Measurements from ENCODE around the gene TENM3. TPM values are rescaled to one million over a fixed set of nuclear protein-coding genes. Genes with fewer than 3 reads are reported as not detected.
"Not testable (repeated sequence)": the region's sequence is repeated elsewhere in the genome, so short reads cannot be mapped to it uniquely, and the experiment has no call there.

Gene TENM3
- total RNA-seq, 1 experiment from 2014 or later, result not detected

DNA sequence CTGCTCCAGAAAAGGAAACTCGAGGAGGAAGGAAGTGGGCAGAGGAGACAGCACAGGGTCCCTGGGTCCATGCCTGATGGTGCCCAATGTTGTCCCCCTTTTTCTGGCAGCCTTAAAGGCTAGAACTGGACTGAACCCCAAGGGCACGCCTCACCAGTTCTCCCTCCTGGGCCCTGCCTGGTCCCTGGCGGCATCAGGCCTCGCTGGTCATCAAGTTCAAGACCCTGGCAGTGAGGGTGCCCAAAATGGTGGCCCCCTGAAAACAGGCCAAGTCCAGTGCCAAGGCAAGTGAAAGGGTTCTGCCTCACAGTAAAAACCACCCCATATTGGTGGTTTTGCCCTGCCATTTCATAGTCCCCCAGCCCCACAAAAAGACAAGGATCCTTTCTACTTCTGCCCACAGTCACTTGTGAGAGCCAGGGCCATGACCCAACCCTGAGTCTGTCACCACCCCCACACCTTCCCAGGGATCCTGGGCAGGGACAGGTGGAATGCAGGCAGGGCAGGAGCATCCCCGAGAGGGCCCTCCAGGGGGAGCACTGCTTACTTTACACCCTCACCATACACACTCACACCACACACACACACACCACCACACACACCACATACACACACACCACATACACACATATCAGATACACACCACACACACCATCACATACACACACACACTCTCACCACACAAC is 566.4 kb downstream of the TENM3 start:
- Histone ChIP-seq H3K4me1 (replicated peaks; ENCODE audit: insufficient read depth) (no peaks in the 10 kb centered on the region), H3K27ac (no peak overlapping the region), H3K4me2 (no peak overlapping the region), H3F3A (ENCODE audit: insufficient read depth, low read depth) (no peaks in the 10 kb centered on the region), H4K20me1 (ENCODE audit: insufficient read depth) (no peaks in the 10 kb centered on the region), H3K27me3 (ENCODE audit: insufficient read depth, low read depth) (peaks cover 10% of the 10 kb centered on the region; the same call in 1 of the 2 replicates), H3K9me2 (ENCODE audit: insufficient read depth) (no peaks in the 10 kb centered on the region), H3K79me2 (ENCODE audit: low read depth) (no peaks in the 10 kb centered on the region), H2AFZ (no peak overlapping the region), H3K36me3 (ENCODE audit: low read depth) (no peaks in the 10 kb centered on the region), H3K4me3 (no peak overlapping the region), H3K9me3 (ENCODE audit: insufficient read depth, low read depth) (no peaks in the 10 kb centered on the region)
- POLR2A ChIA-PET (ENCODE audit: unreplicated experiment), result no interaction called here
- DNase-seq, result no peak
- TF ChIP-seq, protein P1, sequence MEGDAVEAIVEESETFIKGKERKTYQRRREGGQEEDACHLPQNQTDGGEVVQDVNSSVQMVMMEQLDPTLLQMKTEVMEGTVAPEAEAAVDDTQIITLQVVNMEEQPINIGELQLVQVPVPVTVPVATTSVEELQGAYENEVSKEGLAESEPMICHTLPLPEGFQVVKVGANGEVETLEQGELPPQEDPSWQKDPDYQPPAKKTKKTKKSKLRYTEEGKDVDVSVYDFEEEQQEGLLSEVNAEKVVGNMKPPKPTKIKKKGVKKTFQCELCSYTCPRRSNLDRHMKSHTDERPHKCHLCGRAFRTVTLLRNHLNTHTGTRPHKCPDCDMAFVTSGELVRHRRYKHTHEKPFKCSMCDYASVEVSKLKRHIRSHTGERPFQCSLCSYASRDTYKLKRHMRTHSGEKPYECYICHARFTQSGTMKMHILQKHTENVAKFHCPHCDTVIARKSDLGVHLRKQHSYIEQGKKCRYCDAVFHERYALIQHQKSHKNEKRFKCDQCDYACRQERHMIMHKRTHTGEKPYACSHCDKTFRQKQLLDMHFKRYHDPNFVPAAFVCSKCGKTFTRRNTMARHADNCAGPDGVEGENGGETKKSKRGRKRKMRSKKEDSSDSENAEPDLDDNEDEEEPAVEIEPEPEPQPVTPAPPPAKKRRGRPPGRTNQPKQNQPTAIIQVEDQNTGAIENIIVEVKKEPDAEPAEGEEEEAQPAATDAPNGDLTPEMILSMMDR (conservative IDR thresholded peaks at IDR 0.05), result no peak
- no peak for TF ChIP-seq EZH2 (IDR thresholded peaks at IDR 0.05; ENCODE audit: low read depth)
- BruUV-seq (replicated peaks), result no TSS peak
- CTCF ChIA-PET, result no interaction called here
- intact Hi-C loops (cut with micrococcal nuclease; ENCODE audit: unreplicated experiment), result loop anchor here (10.0 kb wide), 2 partner anchors 1505 to 1665 kb away; no protein-coding TSS in a partner anchor

- TF ChIP-seq, protein P1 (conservative IDR thresholded peaks at IDR 0.05), result no peak
- TF ChIP-seq EZH2 (IDR thresholded peaks at IDR 0.05; ENCODE audit: low read depth), result no peak
- no peaks in the 10 kb centered on the region for H3K79me2 ChIP-seq (ENCODE audit: low read depth)
- no peak overlapping the region for H3K27ac ChIP-seq
- peaks cover 4% of the 10 kb centered on the region; the same call in 1 of the 2 replicates for H3K27me3 ChIP-seq (ENCODE audit: insufficient read depth, low read depth)
- H3K4me3 ChIP-seq, result no peak overlapping the region
- no peaks in the 10 kb centered on the region for H3K4me1 ChIP-seq (replicated peaks; ENCODE audit: insufficient read depth)
- POLR2A ChIA-PET (ENCODE audit: unreplicated experiment), result no interaction called here
- H3K4me2 ChIP-seq, result no peak overlapping the region
- H4K20me1 ChIP-seq (ENCODE audit: insufficient read depth), result no peaks in the 10 kb centered on the region
- H3K36me3 ChIP-seq (ENCODE audit: low read depth), result no peaks in the 10 kb centered on the region
- H3K9me3 ChIP-seq (ENCODE audit: insufficient read depth, low read depth), result no peaks in the 10 kb centered on the region
- no peak for DNase-seq
- intact Hi-C loops (cut with micrococcal nuclease; ENCODE audit: unreplicated experiment), result no loop called here
- H3K9me2 ChIP-seq (ENCODE audit: insufficient read depth), result no peaks in the 10 kb centered on the region
- H3F3A ChIP-seq (ENCODE audit: insufficient read depth, low read depth), result no peaks in the 10 kb centered on the region
- no TSS peak for BruUV-seq (replicated peaks)
- CTCF ChIA-PET, result no interaction called here
- H2AFZ ChIP-seq, result no peak overlapping the region
Measured at GRCh38 chr4:182810103-182810615, 567.0 kb downstream of the TENM3 start.

DNA sequence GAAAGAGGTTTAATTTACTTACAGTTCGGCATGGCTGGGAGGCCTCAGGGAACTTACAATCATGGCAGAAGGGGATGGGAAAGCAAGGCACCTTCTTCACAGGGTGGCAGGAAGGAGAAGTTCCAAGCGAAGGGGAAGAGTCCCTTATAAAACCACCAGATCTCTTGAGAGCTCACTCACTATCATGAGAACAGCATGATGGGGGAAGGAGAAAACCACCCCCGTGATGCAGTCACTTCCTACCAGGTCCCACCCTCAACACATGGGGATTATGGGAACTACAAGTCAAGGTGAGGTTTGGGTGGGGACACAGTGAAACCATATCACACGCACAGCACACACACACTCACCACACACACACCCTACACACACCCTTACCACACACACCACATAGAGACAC is 569.7 kb downstream of the TENM3 start:
- H3K27me3 ChIP-seq (ENCODE audit: insufficient read depth, low read depth), result no peaks in the 10 kb centered on the region
- no peaks in the 10 kb centered on the region for H3F3A ChIP-seq (ENCODE audit: insufficient read depth, low read depth)
- H2AFZ ChIP-seq, result no peak overlapping the region
- no peak for DNase-seq
- TF ChIP-seq EZH2 (IDR thresholded peaks at IDR 0.05; ENCODE audit: low read depth), result no peak
- TF ChIP-seq, protein P1 (conservative IDR thresholded peaks at IDR 0.05), result no peak
- no peaks in the 10 kb centered on the region for H3K9me2 ChIP-seq (ENCODE audit: insufficient read depth)
- no peaks in the 10 kb centered on the region for H3K36me3 ChIP-seq (ENCODE audit: low read depth)
- no peak overlapping the region for H3K4me3 ChIP-seq
- BruUV-seq (replicated peaks), result no TSS peak
- no peaks in the 10 kb centered on the region for H3K9me3 ChIP-seq (ENCODE audit: insufficient read depth, low read depth)
- H4K20me1 ChIP-seq (ENCODE audit: insufficient read depth), result no peaks in the 10 kb centered on the region
- H3K79me2 ChIP-seq (ENCODE audit: low read depth), result no peaks in the 10 kb centered on the region
- H3K27ac ChIP-seq, result no peak overlapping the region
- intact Hi-C loops (cut with micrococcal nuclease; ENCODE audit: unreplicated experiment), result no loop called here
- ChIA-PET POLR2A (ENCODE audit: unreplicated experiment) (no interaction called here), CTCF (no interaction called here)
- no peak overlapping the region for H3K4me2 ChIP-seq
- no peaks in the 10 kb centered on the region for H3K4me1 ChIP-seq (replicated peaks; ENCODE audit: insufficient read depth)

DNA sequence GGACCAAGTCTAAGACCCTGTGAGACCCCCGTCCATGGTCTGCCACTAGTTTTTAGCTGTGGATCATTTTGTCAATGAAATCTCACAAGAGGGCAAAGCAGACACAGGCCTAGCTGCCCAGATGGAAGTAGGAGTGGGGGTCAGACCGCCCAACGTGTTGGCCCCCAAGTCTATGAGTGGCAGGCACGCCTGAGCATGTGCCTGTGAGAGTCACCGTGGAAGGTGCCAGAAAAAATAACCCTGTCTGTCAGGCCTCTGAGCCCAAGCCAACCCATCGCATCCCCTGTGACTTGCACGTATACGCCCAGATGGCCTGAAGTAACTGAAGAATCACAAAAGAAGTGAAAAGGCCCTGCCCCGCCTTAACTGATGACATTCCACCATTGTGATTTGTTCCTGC is 570.9 kb downstream of the TENM3 start:
- H3F3A ChIP-seq (ENCODE audit: insufficient read depth, low read depth); CTCF ChIA-PET; H3K79me2 ChIP-seq (ENCODE audit: low read depth); H3K4me1 ChIP-seq (replicated peaks; ENCODE audit: insufficient read depth); H3K4me2 ChIP-seq; BruUV-seq (replicated peaks); POLR2A ChIA-PET (ENCODE audit: unreplicated experiment); H3K4me3 ChIP-seq; H2AFZ ChIP-seq; H3K27ac ChIP-seq; DNase-seq; H3K27me3 ChIP-seq (ENCODE audit: insufficient read depth, low read depth); H3K9me3 ChIP-seq (ENCODE audit: insufficient read depth, low read depth); intact Hi-C loops (cut with micrococcal nuclease; ENCODE audit: unreplicated experiment); H3K9me2 ChIP-seq (ENCODE audit: insufficient read depth); H3K36me3 ChIP-seq (ENCODE audit: low read depth); H4K20me1 ChIP-seq (ENCODE audit: insufficient read depth): not testable (repeated sequence)
